ENCODE measurements around the gene PGBD4.

GRCh38 chr15:34059946-34060345, 41.9 kb upstream of the PGBD4 start:
- TF ChIP-seq POLR2AphosphoS5 (IDR thresholded peaks at IDR 0.05; ENCODE audit: low read depth) (no peak), GABPA (IDR thresholded peaks at IDR 0.05; ENCODE audit: low read depth) (no peak), SPI1 (IDR thresholded peaks at IDR 0.05; ENCODE audit: borderline replicate concordance, low read depth) (no peak)
- TF ChIP-seq, protein P1, sequence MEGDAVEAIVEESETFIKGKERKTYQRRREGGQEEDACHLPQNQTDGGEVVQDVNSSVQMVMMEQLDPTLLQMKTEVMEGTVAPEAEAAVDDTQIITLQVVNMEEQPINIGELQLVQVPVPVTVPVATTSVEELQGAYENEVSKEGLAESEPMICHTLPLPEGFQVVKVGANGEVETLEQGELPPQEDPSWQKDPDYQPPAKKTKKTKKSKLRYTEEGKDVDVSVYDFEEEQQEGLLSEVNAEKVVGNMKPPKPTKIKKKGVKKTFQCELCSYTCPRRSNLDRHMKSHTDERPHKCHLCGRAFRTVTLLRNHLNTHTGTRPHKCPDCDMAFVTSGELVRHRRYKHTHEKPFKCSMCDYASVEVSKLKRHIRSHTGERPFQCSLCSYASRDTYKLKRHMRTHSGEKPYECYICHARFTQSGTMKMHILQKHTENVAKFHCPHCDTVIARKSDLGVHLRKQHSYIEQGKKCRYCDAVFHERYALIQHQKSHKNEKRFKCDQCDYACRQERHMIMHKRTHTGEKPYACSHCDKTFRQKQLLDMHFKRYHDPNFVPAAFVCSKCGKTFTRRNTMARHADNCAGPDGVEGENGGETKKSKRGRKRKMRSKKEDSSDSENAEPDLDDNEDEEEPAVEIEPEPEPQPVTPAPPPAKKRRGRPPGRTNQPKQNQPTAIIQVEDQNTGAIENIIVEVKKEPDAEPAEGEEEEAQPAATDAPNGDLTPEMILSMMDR (IDR thresholded peaks at IDR 0.05; ENCODE audit: insufficient read depth, low read length): no peak
- TF ChIP-seq, protein P2, sequence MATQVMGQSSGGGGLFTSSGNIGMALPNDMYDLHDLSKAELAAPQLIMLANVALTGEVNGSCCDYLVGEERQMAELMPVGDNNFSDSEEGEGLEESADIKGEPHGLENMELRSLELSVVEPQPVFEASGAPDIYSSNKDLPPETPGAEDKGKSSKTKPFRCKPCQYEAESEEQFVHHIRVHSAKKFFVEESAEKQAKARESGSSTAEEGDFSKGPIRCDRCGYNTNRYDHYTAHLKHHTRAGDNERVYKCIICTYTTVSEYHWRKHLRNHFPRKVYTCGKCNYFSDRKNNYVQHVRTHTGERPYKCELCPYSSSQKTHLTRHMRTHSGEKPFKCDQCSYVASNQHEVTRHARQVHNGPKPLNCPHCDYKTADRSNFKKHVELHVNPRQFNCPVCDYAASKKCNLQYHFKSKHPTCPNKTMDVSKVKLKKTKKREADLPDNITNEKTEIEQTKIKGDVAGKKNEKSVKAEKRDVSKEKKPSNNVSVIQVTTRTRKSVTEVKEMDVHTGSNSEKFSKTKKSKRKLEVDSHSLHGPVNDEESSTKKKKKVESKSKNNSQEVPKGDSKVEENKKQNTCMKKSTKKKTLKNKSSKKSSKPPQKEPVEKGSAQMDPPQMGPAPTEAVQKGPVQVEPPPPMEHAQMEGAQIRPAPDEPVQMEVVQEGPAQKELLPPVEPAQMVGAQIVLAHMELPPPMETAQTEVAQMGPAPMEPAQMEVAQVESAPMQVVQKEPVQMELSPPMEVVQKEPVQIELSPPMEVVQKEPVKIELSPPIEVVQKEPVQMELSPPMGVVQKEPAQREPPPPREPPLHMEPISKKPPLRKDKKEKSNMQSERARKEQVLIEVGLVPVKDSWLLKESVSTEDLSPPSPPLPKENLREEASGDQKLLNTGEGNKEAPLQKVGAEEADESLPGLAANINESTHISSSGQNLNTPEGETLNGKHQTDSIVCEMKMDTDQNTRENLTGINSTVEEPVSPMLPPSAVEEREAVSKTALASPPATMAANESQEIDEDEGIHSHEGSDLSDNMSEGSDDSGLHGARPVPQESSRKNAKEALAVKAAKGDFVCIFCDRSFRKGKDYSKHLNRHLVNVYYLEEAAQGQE (IDR thresholded peaks at IDR 0.05; ENCODE audit: insufficient replicate concordance, low read depth): no peak
